ENCODE measurements around the gene PGBD2.
"Not testable (repeated sequence)": the region's sequence is repeated elsewhere in the genome, so short reads cannot be mapped to it uniquely, and the experiment has no call there.

The PGBD2 gene

DNA sequence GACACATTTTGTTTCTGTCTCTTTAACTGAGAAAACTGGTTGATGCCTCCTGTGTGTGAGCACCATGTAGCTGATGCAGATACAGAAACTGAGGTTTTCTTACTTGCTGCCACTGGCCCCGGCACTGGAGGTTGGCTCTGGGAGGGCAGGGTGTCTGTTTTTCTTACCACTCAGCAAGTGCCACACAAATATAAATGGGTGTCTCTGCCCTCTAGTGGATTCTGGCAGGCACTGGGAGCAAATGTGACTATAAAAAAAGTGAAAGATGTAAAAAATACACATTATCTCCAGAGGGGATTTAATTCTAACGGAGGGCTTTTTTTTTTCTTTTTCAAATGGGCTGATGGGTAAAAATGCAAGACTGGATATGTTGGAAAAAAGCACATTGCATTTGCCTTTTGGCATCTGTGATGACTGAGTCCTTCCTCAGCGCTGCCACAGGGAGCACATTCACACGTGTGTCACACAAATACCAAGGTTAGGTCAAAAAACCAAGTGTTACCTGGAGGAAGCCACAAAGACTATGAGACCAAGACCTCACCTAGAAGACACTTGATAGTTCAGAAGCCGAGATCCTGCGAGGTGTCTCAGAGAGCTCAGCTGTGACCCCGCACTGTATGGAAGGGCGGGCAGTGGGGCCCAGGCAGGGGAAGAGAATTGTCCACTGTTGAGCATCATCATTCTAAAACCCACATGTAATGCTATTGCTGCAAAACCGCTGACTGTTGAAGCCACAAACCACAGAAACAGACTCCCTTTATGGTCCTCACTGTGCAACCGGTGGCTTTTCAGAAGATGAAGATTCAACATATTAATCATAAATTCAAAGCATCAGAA lies 18.9 kb downstream of the PGBD2 start:
- peak overlapping the region; percentile 4 for H3K4me3 ChIP-seq (ENCODE audit: low read depth, low read length)

DNA sequence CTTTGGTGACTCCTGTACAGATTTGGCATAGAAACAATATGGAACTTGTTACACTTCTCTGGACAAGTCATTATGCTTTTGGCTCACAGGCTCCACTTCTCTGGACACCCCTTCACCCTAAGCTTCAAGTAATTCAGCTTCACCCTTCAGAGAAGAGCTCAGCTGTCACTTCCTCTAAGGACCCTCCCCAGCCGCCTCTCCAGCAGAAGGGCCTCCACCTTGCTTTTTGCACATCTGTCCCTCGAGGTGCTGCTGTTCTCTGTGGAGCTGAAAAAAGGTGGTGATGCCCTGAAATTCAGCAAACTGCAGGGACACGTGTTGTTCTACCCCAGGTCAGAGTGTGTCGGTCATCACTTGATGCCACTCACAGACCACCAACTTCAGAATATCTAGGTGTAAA lies 19.8 kb downstream of the PGBD2 start:
- not testable (repeated sequence) for H3K4me3 ChIP-seq (ENCODE audit: low read depth, low read length)

DNA sequence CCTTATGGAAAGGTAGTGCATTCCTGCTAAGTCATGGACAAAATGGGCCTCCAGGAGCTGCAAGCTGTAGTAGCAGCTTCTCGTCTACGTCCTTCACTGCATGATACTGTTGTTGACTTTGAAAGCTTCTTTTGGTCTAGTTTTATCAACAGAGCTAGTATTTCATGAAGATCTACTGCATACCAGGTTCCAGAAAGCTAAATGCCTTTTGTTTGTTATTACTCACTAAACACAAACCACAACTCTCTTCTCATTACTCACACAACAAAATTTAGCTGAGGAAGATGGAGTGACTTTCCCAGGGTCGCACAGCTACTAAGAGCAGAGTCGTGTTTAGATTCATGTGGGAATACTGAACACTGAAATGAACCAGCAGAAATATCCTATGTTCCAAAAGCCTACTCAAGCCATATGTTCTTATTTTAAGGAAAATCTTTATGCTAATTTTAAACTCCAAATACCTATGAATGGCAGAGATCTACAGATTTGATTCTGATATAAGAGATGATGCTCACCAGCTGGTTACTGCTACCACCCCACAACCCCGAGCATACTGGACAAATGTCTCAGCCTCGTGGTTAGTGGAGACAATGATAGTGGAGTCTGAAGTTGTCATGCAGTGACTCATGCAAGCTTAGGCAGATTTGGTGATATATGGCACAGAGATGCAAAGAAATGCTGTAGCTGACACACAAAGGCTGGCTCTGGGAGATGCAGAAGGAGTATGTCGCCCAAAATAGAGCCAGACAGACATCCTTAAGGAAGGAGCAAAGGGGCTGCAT lies 20.6 kb downstream of the PGBD2 start:
- no peak overlapping the region for H3K4me3 ChIP-seq (ENCODE audit: low read depth, low read length)

DNA sequence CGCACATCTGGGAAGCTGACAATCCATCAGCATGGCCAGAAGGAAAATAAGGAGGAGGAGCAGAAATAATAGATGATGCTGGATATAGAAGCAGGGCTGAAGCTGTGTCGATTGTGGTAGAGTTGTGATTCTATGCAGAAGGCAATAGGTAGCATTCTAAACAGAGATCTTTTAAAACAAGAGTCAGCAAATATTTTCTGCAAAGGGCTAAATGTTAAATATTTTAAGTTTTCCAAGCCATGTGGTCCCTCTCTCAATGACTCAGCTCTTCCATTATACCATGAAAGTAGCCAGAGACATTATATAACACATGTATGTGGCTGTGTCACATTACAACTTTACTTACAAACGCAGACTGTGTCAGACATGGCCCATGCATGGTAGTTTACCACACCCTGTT lies 21.2 kb downstream of the PGBD2 start:
- not testable (repeated sequence) for H3K4me3 ChIP-seq (ENCODE audit: low read depth, low read length)

DNA sequence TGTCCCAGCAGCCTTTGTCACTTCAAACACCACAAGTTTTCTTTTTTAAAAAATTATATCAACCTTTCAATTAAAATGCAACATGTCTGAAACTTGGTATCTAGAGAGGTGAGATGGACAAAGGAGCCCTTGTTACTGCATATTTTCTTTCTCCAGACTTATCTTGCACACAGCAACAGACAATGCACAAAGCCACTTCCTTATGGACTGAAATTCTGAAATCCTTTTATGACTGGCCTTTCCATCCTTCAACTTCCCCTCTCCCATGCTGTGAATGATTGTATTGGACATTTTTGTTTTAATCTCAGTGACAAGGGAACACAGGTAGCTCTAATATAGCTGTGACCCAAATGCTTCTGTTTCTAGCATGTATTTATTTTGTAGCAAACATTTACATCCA lies 22.1 kb downstream of the PGBD2 start:
- H3K4me3 ChIP-seq (ENCODE audit: low read depth, low read length) = not testable (repeated sequence)

DNA sequence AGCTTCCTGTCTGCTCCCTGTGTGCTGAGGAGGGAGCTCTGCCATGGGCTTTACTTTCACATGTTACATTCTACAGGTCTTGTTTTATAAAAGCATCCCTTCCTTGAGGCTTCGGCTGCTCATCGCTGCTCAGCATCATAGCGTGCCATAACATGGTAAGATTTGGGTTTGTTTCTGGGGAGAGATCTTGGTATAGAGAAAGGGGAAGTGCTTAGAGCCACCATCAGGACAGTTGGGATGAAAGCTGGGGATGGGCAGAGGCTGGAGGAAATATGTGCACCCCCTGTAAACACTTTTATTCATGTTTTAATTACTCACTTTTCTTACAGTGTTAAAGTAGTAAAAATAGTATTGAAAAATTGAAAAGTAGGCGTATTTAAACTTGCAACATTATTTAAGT lies 24.0 kb downstream of the PGBD2 start:
- H3K4me3 ChIP-seq (ENCODE audit: low read depth, low read length) = not testable (repeated sequence)

DNA sequence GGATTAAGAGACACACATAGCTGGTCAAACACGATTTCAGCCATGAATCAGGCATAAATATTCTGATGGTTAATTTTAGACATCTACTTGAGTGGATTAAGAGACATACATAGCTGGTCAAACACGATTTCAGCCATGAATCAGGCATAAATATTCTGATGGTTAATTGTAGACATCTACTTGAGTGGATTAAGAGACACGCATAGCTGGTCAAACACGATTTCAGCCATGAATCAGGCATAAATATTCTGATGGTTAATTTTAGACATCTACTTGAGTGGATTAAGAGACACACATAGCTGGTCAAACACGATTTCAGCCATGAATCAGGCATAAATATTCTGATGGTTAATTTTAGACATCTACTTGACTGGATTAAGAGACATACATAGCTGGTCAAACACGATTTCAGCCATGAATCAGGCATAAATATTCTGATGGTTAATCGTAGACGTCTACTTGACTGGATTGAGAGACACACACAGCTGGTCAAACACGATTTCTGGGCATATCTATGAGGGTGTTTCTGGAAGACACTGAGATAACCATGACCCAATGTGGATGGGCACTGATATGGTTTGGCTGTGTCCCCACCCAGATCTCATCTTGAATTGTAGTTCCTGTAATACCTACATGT lies 32.3 kb downstream of the PGBD2 start:
- not testable (repeated sequence) for H3K4me3 ChIP-seq (ENCODE audit: low read depth, low read length)

DNA sequence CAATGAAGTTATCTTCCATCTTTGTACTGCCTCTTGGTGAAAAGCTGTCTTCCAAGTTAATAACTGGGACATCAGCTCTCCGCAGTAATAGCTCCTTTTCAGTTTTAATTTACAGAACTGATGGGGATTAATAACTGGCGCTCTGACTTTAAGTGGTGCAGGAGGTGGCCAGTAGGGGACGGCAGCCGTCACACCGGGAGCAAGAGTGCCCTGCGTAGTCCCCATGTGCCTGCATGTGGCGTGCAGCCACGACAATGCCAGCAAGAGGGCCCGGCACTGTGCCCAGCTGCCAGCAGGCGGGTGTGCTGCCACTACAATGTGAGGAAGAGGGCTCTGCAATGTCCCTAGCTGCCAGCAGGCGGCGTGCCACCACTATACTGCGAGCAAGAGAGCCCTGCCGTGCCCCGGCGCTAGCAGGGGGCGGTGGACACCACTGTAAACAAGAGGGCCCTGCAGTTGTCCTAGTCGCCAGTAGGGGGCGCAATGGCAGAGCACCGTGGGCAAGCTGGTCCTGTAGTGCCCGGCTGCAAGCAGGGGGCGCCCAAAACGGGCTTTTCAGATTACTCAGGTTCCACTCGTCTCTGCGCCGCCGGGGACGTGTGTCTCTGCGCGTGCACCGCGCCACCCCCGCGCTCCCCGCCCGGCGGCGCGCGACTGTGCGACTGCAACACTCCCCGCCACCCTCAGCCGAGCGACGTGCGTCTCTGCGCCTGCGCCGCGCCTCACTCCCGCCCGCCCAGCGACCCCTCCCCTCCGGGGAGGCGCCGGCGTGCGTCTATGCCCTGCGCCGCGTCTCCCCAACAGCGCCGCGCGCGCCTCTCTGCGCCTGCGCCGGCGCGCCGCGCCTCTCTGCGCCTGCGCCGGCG lies 38.3 kb downstream of the PGBD2 start:
- H3K4me3 ChIP-seq (ENCODE audit: low read depth, low read length) = not testable (repeated sequence)

DNA sequence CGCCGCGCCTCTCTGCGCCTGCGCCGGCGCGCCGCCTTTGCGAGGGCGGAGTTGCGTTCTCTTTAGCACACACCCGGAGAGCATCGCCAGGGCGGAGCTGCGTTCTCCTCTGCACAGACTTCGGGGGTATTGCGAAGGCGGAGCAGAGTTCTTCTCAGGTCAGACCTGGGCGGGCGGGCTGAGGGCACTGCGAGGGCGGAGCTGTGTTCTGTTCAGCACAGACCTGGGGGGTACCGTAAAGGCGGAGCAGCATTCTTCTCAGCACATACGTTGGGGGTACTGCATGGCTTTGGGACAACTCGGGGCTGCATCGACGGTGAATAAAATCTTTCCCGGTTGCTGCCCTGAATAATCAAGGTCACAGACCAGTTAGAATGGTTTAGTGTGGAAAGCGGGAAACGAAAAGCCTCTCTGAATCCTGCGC lies 39.0 kb downstream of the PGBD2 start:
- H3K4me3 ChIP-seq (ENCODE audit: low read depth, low read length) = not testable (repeated sequence)

DNA sequence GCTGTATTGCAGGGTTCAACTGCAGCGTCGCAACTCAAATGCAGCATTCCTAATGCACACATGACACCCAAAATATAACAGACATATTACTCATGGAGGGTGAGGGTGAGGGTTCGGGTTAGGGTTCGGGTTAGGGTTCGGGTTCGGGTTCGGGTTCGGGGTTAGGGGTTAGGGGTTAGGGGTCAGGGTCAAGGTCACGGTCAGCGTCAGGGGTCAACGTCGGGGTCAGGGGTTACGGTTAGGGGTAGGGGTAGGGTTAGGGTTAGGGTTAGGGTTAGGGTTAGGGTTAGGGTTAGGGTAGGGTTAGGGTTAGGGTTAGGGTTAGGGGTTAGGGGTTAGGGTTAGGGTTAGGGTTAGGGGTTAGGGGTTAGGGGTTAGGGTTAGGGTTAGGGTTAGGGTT lies 39.4 kb downstream of the PGBD2 start:
- H3K4me3 ChIP-seq (ENCODE audit: low read depth, low read length) = not testable (repeated sequence)

DNA sequence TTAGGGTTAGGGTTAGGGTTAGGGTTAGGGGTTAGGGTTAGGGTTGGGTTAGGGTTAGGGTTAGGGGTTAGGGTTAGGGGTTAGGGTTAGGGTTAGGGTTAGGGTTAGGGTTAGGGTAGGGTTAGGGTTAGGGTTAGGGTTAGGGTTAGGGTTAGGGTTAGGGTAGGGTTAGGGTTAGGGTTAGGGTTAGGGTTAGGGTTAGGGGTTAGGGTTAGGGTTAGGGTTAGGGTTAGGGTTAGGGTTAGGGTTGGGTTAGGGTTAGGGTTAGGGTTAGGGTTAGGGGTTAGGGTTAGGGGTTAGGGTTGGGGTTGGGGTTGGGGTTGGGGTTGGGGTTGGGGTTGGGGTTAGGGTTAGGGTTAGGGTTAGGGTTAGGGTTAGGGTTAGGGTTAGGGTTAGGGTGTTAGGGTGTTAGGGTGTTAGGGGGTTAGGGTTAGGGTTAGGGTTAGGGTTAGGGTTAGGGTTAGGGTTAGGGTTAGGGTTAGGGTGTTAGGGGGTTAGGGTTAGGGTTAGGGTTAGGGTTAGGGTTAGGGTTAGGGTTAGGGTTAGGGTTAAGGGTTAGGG lies 39.9 kb downstream of the PGBD2 start:
- not testable (repeated sequence) for H3K4me3 ChIP-seq (ENCODE audit: low read depth, low read length)
